Measurements from ENCODE around the gene ASCL2.

The ASCL2 gene

DNA sequence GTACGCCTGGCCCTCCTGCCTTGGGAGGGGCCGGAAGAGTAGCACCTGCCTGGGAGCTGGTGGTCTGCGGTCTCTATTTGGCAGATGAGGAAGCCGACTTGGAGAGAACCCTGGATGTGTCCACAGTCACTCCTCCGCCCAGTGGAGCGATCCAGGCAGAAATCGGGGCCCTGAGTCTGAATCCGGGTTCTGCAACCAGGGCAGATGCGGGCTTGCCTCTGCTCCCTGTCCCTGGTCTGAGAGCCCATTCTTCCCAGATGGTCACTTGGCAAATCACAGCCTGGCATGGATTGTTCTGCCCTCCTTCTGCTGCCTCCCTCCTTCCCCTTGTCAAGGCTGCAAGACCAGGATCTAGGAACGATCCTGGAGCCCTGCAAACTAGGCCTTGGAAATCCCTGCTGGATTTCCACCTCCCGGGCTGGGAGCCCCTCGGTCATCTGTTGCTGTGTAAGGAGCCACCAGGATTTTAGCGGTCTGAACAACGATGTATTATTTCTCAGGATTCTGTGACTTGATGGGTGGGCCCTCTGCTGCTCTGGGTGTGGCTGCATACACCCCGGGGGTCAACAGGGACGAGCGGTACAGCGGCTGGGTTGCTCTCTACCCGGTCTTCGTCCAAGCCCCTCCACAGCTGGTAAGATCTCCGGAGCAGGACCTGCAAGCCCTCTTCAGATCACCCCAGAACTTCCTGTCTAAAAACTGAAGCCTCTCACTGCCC lies 2.0 kb upstream of the ASCL2 start:
- DNase-seq (ENCODE audit: low read depth) = no peak

DNA sequence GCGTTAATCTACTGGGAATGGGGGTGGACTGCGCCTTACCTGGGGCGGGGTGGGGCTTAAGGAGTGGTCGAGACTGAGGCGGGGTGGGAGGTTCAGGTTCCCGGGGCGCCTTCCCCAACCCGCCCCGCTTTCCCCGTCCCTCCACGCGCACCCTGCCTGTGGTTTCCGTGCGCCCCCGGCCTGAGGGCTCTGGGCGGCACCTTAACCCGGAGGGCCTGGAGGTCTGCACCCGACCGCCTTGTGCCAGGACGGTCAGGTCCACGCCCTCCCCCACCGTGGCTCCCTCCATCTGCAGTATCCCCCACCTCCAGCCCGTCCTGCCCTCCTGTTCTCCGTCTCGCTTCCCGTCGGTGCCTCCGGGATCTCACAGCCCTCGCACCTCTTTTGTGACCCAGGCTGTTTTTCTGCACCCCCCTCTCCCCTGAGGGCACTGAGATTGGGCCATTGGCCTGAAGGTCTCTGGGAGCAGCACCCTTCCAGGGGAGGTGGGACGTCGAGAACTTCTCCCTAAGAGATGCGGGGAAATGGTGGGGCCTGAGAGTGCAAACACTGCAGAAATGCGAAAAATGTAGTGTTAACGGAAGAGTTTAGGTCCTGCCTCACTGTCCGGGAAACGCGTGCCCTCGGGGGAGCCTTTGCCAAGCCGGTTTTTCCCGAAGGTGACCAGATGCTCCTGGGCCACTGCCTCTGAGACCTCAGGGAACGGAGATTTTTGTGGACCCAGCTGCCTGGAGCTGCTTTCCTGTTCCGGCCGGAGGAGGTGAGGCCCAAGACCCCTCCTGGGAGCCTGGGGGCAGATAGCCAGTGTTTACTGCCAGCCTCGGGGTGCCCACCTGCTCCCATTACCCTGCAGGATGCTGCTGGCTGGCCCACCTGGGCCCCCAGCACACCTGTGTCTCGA lies 1.2 kb upstream of the ASCL2 start:
- no peak for DNase-seq (ENCODE audit: low read depth)

DNA sequence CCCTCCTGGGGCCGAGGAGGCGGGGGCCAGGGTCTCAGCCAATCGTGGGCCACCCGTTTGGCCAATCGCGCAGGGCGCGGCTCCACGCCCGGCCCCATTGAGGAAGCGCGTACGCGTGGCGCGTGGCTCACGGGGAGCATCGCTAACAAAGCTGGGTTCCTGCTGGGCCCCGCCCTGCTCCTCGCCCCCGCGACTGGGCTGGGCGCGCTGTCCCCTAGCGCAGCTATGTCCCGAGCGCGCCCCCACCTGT lies 614 bp upstream of the ASCL2 start:
- DNase-seq (ENCODE audit: low read depth) = no peak

DNA sequence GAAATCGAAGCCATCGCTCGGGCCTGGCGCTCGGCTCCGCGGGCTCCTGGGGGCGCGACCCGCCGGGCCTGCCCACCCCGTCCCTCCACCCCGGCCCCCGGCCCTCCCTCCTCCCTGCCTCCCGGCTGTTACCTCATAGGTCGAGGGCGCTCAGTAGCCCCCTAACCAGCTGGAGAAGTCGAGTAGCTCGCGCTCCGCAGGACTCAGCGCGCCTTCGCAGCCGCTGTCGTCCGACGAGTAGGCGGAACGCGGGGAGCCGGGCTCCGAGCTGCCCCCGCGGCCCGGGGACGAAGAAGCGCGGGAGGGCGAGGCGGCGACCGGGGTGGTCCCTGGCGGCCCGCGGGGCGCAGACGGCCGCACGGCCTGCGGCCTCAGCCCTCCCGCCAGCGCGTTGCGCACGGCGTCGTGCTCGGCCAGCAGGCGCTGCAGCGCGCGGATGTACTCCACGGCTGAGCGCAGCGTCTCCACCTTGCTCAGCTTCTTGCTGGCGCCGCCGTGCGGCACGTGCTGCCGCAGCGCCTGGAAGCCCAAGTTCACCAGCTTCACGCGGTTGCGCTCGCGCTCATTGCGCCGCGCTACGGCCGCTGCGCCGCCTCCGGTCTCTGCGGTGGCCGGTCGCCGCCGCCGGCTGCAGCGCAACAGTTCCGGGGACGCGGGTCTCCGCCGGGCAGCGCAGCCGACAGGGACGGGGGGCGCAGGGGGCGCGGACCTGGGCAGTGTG lies 627 bp downstream of the ASCL2 start:
- no peak for DNase-seq (ENCODE audit: low read depth)

DNA sequence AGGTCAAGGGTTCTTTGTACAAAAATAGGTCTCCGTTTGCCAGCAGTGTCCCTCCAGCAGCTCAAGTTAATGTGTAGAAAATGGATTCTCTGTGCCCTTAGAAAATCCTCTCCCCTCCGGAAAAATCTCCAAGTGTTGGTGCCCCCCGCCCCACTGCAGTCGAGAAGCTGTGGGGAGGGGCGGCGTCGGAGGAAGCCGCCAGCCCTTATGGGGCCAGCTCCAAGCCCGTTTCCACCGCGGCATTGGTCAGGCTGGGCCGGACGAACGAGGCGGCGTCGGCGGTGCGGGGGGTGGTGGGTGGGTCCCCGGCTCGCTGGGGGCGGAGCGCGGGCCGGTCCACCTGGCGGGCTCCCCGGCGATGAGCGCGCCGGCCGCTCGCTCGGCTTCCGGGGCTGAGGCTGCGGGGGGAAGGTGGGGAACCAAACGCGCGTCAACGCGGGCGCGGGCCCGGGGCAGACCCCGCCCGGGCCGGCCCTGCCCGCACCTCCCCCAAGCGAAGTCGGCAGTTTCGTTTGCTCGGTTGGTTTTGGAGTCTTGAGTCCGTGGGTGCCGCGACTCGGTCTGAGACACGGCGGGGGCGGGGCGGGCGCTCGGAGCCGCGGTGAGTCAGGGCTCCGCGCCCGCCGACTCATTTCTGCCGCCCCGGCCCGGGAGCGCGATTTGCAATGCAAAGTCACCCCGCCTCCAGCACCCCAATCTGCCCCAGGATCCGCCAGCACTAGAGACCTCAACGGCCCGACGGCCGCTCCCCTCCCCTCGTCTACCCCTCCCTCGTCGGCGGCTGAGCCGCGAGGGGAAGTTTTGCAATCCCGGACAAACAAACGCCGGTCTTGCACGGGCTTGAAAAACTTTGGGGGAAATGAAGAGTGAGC lies 1.4 kb downstream of the ASCL2 start:
- DNase-seq (ENCODE audit: low read depth) = no peak

DNA sequence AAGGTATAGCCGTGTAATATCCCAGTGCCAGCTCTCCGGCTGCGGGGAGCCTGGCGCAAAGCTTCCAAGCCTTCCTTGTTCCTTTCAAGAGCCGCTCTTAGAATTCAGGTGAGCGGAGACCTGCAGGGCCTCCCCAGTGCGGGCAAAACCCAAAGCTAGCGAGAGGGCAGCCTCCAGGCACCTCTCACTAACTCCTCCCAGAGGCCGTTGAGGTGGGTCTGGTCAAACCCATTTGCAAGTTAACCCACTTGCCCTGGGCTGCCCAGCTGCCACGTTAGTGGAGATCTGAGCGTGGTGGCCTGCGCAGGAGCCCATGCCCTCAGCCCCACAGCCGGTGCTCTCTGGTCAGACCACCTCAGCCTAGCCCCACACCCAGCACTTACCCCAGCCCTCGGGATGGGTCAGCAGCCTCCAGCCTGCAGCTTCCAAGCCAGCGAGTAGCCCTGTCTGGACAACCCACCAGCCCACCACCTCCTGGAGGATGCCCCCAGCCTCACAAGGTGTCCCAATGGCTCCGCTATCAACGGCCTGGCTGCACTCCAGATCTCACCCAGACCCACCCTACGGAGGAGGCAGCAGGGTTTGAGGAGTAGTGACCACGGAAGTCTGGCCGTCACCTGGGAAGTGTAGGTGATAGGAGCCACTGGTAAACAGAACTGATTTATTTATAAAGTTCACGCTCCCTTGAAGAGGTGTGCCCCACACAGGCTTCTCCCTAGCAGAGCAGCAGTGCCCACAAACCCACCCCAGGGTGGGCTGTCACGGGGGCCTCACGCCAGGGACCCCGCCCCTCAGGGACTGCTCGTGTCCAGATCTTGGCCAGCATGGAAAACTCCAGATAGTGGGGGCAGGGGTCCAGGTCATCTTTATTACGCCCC lies 2.3 kb downstream of the ASCL2 start:
- no peak for DNase-seq (ENCODE audit: low read depth)

DNA sequence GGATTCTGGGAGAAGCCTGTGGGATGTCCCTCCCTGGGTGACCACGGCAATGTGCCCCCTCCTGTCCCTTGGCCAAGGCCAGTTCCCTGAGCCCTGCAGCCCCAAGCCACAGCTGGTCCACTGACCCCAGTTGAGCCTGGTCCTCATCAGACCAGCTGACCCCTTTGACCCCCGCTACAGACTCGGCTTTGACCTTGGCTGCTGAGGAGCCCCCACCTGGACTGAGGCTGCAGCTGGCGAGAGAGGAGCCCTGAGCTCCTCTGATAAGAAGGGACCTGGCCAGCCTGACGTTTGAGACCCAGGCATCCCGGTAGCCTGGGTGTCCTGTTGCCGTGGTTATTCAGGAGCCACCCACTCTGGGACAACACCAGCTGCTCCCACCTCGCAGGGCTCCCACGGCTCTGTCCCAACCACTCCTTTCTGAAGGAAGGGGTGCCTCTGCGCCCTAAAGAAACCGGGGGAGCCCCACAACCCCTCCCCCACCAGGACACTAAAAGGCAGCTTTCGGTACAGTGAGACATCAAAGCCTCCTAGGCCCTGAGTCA lies 3.0 kb downstream of the ASCL2 start:
- no peak for DNase-seq (ENCODE audit: low read depth)

DNA sequence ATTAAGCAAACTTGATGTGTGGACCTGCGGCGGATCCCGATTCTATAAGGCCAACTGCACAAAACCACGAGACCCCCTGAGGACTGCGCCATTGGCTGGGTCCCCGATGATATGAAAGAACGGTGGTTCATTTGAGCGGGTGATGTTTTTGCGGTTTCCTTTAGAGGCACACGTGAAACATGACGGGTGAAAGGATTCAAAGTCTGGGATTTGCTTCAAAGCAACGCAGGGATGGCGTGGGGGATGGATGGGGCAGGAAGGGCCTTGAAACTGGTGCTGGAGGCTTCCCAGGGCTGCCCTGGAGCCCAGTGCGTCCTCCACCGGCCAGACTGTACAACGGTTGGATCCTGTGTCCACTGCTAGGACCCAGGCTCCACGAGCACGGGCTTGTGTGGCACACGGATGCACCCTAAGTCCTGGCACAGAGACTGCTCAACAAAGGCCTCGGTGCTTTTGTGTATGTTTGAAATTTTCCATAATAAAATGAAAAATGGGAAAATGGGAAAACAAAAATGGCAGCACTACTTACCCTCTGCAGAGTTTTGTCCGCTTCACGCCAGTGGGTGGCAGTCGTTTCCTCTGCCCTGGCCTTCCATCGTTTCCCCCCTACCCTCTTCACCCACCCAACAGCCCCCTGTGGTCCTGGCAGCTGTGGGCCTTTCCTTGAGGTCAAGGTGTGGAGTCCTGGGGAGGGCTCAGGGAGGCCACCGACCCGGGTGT lies 3.6 kb downstream of the ASCL2 start:
- DNase-seq (ENCODE audit: low read depth) = no peak

DNA sequence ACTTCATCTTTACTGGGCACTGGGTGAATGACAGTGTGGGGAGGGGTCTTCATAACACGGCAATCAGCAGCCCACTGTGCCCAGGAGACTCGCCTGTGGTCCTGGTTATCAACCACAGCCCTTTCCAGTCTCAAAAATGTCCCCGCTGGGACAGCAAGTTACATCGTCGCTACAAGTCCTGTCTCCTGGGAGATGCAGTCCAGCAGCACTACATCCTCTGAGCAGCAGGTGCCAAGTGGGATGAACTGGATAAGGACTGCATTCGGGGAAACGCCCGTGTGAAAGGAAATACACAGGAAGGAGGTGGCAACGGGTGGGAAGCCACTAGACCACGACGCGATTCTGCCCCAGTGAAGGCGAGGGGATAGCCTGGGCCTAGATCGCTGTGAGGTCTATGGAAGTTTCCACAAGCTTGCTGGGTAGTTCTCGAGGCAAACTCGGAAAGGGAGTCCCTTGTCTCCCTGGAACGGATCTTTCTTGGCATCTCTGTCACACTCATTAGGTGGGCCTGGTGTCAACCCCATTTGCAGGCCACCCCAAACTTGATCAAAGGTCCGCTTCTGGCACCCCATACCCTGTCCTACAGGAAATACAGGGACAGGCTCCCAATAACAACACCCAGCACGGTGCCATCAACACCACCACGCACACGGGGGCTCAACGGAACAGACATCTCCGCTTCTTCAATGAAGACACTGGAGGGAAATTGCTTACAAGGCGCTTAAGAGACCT lies 4.4 kb downstream of the ASCL2 start:
- no peak for DNase-seq (ENCODE audit: low read depth)

DNA sequence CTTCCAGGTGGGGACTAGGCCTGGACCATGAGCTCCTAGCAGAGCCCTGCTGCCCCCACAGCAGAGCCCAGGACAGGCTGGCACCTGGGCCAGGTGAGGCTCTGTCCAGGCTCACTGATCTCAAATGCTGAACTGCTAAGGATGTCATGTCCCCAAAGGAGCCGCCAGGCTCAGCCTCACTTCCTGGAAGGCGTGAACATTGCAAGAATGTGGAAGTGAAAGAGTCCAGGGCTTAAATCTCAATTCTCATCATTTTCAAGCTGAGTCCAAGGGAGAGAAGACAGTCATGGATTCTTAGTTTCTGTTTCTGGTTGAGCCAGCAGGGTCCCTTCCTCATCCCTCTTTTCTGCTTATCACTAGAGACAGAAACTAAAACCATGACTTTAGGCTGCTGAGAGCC lies 5.0 kb downstream of the ASCL2 start:
- DNase-seq (ENCODE audit: low read depth) = no peak

DNA sequence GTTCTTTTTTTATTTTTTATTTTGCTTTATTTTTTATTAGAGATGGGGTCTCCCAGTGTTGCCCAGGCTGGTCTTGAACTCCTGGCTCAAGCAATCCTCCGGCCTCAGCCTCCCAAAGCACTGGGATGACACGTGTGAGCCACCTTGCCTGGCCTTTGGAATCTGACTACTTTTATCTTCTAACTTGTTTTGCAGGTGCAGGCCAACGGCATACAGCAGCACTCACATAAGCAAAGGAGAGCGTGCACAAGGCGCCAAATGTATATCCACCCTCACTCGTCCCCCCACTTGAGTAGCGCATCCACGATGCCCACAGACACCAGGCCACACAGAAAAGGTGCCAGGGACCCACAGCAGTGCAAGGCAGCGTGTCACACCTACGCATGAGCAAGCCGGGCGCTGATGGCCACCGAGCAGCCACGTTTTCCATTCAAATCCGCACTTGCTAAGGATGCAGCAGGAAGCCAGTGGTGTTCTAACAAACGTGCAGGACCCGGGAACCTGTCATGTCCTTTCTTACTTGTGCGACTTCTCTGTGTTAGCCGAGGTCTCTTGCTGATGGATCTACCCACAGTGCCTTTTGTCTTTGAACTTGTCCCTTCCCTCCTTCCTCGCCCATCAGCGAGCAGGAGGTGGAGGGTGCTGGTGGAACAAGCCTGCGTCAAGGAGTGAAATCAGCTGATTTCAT lies 5.9 kb downstream of the ASCL2 start:
- no peak for DNase-seq (ENCODE audit: low read depth)

DNA sequence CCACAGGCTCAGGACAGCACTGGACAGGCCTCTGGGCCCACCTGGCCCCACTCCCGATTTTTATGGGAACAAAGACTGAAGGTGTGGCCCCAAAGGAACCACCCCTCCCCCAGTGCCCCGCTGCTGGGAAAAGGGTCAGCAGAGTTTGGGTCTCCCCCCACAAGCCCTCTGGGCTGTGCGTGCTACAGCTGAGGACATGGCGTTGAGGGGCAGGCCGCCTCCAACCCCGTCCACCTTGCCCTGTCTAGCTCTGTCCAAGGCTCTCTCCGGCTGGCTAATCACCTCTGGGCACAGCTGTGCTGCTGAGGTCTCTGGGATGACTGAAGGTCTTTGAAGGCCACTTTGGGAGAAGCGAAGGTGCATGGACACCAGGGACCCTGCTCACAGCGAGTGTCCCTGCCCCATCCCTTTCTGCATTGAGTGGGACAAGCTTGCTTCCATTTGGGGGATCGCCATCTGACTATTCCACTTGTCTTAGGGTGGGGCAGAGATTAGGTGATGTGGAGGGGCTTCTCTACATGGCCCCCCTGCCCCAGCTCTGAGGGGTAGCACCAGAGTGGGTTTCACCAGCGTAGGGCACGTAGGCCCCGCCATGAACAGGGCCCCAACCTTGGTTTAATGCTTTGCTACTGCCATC lies 6.5 kb downstream of the ASCL2 start:
- no peak for DNase-seq (ENCODE audit: low read depth)

DNA sequence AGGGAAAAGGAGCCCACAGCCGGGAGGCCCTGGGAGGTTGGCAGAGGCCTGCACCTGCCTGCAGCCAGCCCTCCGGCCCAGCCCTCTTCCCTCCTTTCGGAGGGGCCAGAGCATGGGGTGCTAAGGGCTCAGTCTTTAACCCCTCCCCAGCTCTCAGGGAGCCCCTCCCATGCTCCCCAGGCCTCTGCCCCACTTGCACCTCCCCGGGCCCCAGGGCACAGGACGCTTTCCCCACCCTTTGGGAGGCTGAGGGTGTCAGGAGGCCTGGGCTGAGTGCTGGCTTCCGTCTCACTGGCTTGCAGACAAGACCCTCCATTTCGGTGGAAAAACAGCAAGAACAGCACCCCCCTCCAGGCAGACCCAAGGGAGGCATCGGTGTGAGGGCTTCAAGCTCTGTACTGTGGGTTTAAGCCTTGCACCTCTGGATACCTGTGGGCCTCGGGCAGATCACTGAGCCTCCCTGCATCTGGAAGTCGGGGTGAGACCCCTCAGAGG lies 7.3 kb downstream of the ASCL2 start:
- no peak for DNase-seq (ENCODE audit: low read depth)

DNA sequence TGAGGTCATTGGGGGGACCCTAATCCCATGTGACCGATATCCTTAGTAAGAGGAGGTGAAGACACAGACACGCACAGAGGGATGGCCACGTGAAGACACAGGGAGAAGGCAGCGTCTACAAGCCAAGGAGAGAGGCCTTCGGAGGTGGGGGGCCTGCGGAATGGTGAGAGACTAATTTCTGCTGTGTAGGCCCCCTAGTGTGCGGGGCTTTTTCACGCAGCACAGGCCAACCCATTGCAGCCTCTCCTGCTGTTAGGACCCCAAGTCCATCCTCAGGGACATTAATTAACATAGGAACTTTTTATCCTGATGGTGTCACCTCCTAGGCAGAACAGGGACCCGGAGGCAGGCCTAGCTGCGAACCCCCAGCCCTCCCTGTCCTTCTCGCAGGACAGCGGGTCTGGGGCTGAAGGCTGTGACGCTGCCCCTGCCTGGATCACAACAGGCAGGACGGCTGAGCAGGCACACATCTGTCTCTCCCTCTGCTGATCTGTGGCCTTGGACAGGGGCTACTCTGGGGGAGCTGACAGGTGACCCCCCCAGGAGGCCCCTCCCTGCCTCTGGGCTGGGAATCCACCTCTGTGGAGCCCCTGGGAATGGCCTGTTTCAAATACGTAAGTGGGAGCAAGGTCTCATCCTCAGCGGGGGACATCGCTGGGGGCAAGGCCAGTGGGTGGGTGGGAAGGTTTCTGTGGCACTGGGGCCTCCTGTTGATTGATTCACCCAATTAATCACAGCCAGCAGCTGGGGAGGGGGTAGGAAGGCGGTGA lies 7.9 kb downstream of the ASCL2 start:
- no peak for DNase-seq (ENCODE audit: low read depth)

DNA sequence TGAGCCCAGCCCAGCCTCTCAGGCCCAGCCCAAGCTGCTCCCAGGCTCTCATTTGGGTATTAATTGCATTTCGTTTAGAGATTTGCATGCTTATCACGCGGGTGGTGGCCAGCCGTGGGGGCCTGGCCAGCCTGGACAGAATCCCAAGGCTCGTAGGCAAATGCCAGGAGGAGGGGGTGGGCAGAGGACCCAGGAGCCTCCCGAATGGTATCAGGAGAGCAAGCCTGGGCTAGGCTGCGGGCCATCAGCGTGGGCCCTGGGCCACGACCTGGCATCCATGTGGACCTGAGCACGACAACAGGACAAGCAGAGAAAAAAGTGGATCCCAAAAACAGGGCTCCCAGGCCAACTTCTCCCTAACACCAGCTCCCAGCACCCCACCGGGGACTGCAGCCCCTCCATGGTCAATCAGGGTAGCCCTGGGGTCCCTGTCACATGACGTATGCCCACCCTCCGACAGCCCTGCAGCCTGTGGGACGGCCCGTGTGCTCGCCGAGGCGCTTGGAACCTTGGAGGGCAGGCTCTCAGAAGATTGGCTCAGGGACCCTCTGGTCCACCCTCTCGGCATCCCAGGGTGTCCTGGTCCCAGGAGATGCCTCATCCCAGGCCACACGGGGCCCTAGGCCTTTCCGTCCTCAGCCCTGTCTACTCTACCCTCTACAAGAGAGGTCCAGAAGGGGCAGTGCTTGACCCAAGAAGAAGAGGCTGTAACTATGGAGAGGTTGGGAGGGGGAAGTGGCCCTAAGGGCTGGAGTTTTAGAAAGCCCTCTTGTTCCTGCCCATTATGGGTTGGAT lies 8.8 kb downstream of the ASCL2 start:
- DNase-seq (ENCODE audit: low read depth) = no peak

All from T follicular helper cell (primary cell).